Measurements from ENCODE around the gene SEMA3B.
"Not testable (repeated sequence)": the region's sequence is repeated elsewhere in the genome, so short reads cannot be mapped to it uniquely, and the experiment has no call there.

The SEMA3B gene

DNA sequence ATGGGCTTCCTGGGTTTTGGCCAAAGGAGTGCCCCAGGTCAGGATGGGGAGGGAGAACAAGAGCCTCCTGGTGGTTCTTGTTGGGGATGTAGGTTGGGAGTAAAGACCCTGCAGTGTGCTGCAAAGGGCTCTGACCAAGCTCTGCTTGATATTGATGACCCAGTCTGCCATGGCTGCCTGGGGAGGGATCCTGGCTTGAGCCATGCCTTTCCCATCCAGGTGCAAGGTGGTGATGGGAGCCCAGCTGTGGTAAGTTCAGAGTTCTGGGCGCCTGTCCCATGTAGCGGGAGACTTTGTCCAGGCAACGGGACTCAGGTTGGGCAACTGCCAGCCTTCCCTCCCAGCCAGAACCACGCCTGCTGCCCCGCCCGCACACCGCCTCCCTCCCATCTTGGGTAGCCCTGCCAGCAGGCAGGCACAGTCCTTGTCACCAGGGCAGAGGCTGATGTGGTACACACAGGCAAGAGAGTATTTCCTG is 30.4 kb upstream of the SEMA3B start:
- no peak for DNase-seq

DNA sequence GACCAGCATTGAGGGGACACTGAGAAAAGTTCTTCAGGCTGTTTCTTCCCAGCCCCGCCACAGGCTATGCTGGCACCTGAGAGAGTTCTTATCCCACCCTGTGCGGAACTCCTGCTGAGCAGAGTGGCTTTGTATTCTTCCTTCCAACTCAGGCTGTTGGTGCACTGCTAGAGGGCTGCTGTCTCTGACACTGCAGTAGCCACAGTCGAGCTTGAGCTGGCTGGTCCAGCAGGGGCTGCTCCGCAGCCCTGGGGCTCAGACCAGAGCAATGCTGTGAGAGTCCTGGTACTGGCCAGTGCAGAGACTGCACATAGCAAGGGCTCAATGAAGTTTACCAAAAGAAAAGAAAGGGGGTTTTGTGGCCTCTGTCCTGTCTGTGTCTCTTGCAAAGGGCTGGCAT is 29.3 kb upstream of the SEMA3B start:
- no peak for DNase-seq

DNA sequence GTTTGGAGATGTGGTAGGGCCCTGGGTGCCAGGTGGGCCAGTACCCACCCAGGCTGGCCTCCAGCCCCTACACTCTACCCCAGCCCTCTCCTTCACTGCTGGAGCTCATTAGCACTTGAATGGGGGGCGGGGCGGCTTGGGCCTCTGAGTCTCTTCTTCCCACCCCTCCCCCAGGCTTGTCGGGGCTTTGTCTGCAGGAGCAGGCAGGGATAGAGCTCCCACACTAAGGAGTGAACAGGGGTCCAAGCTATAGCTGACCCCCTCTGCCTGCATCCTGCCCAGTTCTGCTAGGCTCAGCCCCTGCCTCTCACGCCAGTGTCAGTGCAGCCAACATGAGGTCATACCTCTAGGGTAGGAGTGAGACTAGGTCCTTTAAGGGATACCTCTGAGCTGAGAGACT is 27.8 kb upstream of the SEMA3B start:
- no peak for DNase-seq

DNA sequence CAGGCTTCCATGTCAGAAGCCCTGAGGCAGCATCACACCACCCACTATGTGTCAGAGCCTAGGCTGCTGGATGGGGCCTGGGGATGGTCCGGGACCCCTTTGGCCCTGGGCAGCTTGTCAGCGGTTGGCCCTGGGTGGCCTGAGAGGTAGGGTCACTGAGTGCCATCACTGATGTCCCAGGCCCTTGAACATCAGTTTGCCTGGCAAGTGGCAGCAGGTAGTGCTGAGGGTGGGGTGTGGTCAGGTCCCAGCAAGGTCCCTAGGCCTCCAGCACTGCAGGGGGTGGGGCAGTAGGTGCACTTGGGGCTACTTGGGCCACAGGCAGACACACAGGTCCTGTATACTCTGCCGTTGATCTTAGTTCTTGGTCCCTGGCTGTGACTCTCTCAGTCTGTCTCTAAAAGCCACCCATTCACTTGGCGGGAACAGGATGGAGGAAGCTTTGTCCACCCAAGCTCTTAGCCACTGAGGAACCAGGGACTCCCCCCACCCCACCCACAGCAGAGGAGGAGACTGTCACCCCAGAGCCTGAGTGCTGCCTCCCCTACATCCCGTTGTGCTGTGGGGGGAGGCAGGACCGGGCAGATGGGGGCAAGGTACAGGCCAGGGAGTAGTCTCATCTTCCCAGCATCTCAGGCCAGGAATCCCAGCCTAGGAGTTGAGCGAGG is 27.1 kb upstream of the SEMA3B start:
- no peak for DNase-seq

DNA sequence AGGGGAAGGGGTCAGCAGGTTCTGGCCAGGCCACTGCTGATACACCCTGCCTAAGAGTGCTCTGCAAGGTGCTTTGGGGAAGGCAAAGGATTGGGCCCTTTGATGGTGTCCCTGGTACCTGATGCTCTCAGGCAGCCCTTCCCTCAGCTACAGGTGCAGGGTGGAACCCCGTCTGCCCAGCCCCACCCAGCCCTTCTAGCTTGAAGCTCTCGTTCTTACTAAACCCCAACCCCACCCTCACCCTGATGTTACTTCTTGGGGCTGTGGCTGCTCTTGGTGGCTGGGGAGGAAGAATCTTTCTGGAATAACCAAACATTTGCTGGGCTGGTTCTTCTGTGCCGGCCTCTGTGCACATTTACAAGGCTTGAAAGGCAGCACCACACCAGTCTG is 26.6 kb upstream of the SEMA3B start:
- DNase-seq: no peak

DNA sequence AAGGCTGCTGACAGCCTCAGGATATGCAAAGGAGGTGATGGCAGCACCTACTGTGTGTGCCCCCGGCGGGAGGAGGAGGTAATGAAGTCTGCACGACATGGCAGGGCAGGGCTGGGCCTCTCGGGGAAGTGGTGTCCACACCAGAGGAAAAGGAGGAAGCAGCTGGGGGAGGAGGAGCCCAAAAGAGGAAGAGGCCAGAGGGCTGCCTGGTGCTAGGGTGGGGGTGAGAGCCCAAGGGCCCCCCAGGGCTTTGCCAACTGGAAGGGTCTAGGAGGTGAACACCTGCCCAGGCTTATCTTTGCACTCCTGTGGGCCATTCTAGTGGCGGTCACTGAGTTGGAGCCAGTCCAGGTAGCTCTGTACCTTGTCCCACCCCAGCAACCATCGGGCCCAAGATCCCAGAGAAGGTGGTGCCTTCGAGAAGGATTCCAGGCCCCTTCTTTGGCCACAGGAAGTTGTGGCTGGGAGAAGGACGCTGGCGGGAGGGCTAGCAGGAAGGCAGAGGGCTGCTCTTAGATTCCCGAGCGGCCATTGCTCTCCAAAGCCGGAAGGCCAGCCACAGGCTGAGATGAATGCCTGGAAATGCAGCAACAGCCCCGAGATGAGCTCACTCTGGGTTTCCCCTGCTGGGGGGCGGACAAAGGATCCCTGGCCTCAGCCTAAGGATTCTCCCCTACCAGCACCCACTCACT is 25.9 kb upstream of the SEMA3B start:
- no peak for DNase-seq

DNA sequence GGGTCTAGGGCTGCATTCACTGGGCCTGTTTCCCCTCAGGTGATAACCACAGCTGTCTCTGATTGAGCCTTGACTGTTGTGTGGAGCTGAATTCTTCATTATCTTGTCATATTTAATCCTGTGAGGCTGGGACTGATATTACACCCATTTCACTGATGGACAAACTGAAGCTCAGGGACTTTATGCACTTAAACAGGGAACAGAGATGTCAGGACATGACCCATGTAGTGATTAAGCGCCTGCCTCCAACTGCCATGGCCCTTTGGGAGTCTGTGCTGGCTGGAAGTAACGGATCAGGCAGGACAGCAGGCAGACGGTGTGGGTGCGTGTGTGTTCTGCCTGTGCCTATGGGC is 25.4 kb upstream of the SEMA3B start:
- no peak for DNase-seq

DNA sequence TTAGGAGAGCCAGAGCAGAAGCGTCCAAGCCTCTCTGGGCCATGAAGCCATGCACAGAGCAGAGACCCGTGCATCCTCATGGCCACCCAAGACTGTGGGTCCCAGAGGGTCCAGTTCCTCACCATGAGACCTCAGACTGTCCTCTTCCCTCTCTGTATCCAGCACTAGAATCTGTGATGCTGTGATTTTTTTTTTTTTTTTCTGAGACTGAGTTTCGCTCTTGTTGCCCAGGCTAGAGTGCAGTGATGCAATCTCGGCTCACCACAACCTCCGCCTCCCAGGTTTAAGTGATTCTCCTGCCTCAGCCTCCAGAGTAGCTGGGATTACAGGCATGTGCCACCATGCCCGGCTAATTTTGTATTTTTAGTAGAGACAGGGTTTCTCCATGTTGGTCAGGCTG is 24.1 kb upstream of the SEMA3B start:
- DNase-seq: not testable (repeated sequence)

DNA sequence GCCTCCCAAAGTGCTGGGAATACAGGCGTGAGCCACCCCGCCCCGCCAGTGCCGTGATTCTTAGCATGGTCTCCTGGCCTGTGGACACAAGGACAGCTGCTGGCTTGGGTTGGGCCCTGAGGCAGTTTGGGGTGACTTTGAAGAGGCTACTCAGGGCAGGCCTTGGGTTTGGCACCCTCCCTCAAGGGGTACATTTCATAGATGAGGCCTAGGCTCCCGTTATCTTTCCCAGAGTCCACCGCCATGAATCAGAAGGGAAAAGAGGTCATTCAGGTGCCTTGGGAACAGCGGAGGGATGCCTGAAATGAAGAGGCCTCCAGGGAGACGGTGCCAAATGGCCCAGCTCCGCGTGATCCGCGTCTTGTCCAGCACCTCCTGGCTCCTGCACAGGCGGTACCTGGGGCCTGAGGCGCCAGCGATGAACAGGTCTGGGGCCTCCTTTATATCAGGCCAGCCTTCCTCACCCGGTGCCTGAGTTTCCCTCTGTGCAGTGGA is 23.6 kb upstream of the SEMA3B start:
- no peak for DNase-seq

DNA sequence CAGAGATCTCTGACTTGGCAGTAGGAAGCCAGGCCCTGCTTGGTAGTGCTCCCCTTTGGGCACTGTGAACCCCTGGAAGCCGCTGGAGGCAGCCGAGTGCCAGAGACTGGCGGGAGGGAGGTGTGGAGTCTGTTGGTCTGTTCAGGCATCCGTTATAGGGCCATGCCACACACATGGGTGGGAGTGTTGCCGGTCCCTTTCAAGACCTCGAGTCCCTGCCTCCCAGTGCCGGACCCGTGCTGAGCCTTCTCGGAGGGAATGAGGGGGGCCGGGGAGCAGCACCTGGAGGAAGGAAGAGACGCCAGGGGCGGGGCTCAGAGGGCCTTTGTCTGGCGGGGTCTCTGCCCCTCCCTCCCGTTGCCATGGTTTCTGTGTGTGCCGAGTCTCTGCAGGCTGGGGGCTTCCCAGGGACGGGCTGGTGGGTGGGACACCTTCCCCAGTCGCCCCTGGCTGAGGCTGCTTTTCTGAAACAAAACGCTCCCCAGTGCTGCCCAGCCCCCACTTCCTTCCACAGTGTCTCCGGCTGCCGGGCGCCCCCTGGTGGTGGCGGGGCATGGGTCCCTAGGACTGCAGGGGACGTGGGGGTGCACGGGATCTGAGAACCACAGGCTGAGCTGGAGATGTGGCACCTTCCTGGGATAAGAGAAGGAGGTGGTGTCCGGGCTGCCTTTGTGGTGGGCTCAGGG is 23.0 kb upstream of the SEMA3B start:
- DNase-seq: peak; percentile 91

DNA sequence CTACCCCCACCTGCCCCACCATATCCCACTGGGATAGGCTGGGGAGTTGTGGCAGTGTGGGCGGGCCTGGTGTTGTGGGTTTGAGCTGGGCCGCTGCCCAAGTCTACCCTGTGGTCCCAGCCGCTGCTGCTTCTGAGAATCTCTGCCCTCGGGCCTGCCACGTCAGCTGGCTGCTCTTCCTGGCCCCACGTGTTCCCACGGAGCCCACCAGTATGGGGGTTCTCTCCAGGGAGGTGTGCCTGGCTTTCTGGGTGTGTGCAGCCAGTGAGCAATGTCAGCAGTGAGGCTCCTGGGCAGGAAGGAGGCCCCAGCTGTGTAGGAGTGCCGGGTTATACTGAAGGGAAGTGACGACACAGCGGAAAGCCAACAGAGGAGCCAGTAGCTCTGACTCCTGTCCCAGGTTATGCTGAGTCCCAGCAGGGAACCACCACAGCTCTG is 22.4 kb upstream of the SEMA3B start:
- peak; percentile 66 for DNase-seq

DNA sequence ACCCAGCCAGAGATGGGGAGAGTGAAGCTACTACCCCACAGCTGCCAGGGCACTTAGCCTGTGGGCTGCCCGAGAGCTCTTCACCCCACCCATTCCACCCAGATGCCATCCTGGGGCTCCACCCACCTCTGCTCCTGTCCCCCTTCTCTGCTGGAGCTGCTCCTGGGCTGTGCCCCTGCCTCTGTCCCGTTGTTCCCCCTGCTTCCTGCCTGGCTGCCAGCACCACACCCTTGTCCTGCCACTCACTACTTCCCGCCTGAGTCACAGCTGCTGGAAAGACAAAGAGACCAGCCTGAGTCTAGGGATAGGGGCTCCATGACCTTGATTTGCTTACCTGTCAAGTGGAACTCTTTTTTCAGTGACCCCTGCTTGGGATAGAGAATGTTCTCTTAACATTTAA is 20.6 kb upstream of the SEMA3B start:
- DNase-seq: no peak

DNA sequence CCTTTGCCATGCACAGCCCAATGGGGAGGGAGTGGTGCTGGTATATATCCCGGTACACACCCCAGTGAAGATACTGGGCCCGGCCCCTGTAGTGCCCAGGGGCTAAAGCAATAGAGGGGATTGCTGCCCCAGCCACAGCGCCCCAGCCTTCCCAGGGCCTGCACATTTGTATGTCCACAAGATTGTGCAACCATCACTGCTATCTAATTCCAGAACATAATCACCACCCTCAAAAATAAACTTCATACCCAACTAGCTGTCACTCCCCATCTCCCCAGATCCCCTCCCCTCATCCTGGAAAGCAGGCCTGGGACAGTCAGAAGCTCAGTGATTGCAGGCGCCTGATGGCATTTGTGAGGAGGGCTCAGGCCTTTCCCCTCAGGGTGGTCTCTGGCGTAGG is 19.5 kb upstream of the SEMA3B start:
- DNase-seq: no peak

DNA sequence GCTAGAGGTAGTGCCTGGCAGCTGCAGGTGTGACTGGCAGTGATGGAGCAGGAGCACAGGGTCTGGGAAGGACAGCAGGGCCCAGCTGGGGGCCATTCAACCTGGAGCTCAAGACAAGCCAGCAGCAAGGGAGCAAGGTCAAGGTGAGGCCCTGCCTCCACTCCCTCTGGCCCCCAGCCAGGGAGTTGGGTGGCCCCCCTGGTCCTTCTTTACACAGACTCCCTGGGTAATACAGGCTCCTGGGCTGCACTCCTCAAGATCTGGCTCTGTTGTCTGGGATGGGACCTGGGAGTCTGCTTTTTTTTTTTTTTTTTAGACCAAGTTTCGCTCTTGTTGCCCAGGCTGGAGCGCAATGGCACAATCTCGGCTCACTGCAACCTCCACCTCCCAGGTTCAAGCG is 18.4 kb upstream of the SEMA3B start:
- no peak for DNase-seq

DNA sequence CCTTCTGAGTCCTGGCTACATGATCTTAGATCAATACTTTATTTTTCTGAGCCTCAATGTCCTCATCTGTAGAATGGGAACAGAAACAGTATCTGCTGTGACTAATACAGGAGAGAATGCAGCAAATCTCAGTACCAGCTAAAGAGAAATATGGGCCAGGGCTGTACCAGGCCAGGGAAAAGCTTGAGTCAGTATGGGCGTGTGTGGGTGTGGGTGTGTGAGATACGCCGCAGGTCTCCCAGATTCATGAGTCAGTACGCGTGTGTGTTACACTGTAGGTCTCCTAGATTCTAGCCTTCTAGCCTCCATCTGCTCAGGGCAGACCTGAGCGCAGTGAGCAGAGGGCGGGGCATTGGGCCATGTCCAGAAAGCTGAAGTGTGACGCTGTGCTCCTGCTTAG is 17.7 kb upstream of the SEMA3B start:
- DNase-seq: no peak

DNA sequence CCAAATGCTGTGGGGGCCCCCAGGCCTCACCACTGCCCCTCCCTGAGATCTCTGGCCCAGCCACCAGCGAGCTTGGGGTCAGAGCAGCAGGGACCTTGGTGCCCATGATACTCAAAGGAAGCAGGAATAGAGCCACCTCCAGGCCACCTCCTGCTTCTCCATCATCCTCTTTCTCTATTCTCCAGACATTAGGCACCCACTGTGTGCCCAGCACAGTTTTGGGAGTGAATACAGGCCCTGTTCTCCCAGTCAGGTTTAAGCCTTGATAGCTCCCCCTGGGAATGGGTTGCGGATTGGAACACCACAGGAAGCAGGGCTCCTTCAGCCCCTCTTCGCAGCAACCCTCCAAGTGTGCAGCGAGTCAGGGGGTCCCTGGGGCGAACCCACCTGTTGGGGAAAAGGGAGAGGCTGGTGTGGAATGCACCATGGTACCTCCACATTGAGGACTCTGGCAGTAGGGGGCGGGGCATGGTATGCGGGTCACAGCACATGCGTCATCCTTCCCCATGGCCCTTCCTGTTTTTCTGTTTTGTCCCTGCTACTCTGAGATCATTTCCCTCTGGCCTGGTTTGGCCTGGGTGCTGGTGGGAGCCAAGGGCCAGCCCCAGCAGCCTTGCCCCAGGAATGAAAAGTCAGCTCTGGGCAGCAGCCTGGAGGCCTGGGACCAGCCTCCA is 14.2 kb upstream of the SEMA3B start:
- no peak for DNase-seq

DNA sequence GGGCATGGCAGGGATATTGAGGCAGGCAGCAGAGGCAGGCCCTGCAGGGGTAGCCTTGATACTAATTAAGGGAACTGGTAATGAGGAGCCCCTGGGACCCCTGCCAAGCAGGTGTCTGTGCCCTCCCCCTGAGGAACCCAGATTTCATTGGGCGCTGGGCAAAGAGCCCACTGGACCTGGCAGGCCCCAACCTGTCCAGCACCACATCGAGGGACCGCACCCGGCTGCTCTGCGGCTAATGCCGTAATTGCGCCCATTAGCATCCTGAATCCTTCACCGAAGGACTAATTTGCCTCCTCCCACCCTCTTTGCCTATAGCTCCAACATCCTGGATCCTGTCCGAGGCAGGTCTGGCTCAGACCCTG is 13.7 kb upstream of the SEMA3B start:
- DNase-seq: no peak

DNA sequence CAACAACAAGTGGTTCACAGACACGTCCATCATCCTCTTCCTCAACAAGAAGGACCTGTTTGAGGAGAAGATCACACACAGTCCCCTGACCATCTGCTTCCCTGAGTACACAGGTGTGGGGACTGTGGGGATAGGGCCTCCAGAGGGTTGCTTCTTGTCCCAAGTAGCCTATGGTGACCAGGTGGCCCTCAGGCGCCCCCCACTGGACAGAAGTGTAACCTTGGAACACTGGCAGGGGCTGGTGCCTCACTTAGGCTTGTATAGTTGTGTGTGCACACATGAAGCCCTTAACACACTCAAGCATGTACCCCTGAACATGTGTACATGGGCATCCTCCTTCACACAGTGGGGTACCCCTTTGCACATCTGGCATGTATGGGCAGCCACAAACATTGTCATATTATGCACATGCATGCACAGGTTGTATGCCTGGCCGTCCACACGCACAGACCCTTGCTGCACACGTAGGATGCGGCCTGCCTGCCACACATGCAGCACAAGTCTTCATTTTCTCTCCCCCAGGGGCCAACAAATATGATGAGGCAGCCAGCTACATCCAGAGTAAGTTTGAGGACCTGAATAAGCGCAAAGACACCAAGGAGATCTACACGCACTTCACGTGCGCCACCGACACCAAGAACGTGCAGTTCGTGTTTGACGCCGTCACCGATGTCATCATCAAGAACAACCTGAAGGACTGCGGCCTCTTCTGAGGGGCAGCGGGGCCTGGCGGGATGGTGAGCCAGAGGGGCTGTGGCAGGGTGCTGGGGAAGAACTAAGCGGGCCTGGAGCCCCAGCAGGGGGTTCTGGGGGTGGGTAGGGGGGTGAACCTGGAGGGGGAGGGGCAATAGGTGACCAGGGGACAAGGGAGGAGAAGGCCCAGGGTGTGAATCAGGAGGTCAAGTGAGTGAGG is 11.7 kb upstream of the SEMA3B start:
- DNase-seq: no peak

DNA sequence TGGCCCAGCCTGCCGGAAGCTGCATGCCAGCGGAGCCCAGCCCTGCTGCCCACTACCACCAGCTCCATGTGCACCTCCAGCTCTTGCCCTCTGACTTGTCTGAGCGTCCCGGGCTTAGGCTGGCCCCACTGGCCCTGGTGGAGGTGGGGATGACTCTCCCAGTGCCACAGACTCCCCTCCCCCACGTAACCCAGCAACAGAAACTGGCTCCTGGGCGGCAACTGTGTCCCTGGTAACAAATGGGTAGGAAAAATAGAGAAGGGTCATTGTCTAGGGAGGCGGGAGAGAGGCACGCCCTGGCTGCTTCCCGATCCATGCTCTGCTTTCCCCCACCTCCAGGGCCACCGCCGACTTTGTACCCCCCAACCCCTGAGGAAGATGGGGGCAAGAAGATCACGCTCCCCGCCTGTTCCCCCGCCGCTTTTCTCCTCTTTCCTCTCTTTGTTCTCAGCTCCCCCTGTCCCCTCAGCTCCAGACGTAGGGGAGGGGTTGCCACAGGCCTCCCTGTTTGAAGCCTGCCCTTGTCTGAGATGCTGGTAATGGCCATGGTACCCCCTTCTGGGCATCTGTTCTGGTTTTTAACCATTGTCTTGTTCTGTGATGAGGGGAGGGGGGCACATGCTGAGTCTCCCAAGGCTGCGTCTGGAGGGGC is 10.8 kb upstream of the SEMA3B start:
- no peak for DNase-seq

DNA sequence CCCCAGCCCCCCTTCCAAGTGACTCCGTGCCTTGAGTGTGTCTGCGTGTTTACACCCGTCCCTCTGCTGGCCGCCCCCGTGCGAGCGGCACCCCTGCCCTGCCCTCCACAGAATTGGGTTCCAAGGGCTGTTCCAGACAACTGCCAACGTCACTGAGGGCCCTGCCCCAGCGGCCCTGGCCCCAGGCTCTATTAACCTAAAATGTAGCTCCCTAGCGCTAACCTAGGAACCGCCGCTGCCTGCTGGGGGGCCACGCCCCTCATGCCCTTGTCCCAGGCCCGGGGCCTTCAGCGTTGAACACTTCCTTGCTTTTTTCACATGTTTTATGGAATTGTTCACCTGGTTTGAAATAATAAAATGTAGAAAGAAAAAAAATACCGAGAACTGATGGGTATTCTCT is 10.0 kb upstream of the SEMA3B start:
- no peak for DNase-seq

DNA sequence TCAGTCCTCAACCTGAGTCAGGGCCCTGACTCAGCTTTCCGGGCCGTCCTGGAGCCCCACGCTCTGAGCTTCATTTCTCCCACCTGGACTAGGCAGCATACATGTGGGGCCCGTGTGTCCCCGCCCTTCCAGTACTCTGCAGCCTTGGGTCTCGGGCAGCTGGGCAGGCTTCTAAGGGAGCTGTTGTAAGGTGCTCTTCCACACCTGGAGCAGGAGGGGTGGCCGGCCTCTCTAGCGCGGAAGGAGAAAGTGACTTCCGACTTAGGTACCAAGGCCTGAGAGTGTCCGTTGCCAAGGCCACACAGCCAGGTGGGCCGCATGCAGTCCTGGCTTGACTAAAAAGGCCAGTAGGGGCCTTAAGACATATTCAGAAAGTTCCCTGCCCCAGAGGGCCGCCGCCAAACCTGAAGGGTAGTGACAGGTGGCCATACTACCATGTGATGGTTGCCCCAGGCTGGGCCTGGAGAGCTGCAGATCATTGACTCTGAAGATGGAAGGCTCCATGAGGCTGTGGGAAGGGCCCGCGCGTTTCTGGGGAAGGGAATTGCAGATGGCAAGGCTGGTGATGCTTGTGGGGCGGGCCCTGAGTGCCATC is 9.4 kb upstream of the SEMA3B start:
- DNase-seq: no peak
